H9 (cell line): ENCODE measurements around the gene MRAS. TPM values are rescaled to one million over a fixed set of nuclear protein-coding genes. Genes with fewer than 3 reads are reported as not detected.

Experiments used
- DNase-seq: peaks from one replicate; pipeline ENCODE4 v3.0.0-alpha.2; 2017
- H2AFZ ChIP-seq: one replicate; pipeline ENCODE4 v1.6.1; 2013; ENCODE audit warnings: mild to moderate bottlenecking, low read length, control low read depth, moderate library complexity
- H2AK5ac ChIP-seq: 2 replicates; pipeline ENCODE4 v1.6.1; 2013; ENCODE audit warnings: low read length, control low read depth, mixed read lengths; ENCODE audit not compliant: insufficient read length
- H2BK120ac ChIP-seq: one replicate; pipeline ENCODE4 v1.6.1; 2013; ENCODE audit warnings: low read depth, mild to moderate bottlenecking, low read length, control low read depth, inconsistent platforms; ENCODE audit not compliant: poor library complexity, severe bottlenecking
- H2BK12ac ChIP-seq: 2 replicates; pipeline ENCODE4 v1.6.1; 2013; ENCODE audit warnings: low read length, control low read depth, mixed read lengths, low read depth; ENCODE audit not compliant: insufficient read length
- H2BK15ac ChIP-seq: 2 replicates; pipeline ENCODE4 v1.6.1; 2013; ENCODE audit warnings: low read depth, low read length, control low read depth
- H2BK20ac ChIP-seq: one replicate; pipeline ENCODE4 v1.6.1; 2013; ENCODE audit warnings: low read depth, mild to moderate bottlenecking, low read length, control low read depth, inconsistent platforms; ENCODE audit not compliant: poor library complexity, severe bottlenecking
- H2BK5ac ChIP-seq: 2 replicates; pipeline ENCODE4 v1.6.1; 2013; ENCODE audit warnings: low read length, control low read depth, mixed read lengths; ENCODE audit not compliant: insufficient read length
- H3K14ac ChIP-seq: 2 replicates; pipeline ENCODE4 v1.6.1; 2013; ENCODE audit warnings: low read length, control low read depth; ENCODE audit not compliant: insufficient read depth
- H3K18ac ChIP-seq: 2 replicates; pipeline ENCODE4 v1.6.1; 2013; ENCODE audit warnings: low read depth, mild to moderate bottlenecking, mixed read lengths, low read length, control low read depth; ENCODE audit not compliant: insufficient read length
- H3K23ac ChIP-seq: 2 replicates; pipeline ENCODE4 v1.6.1; 2013; ENCODE audit warnings: low read length, control low read depth, mixed read lengths, low read depth; ENCODE audit not compliant: insufficient read length
- H3K23me2 ChIP-seq: 2 replicates; pipeline ENCODE4 v1.6.1; 2013; ENCODE audit warnings: low read depth, mild to moderate bottlenecking, mixed read lengths, low read length, control low read depth; ENCODE audit not compliant: insufficient read length, poor library complexity, severe bottlenecking
- H3K27ac ChIP-seq: 2 replicates; pipeline ENCODE4 v1.5.1; 2013; ENCODE audit warnings: low read length, control low read depth, mixed read lengths, low read depth; ENCODE audit not compliant: insufficient read length
- H3K27me3 ChIP-seq: 2 replicates; pipeline ENCODE4 v1.6.1; 2013; ENCODE audit warnings: low read length, control low read depth, inconsistent platforms; ENCODE audit not compliant: insufficient read depth
- H3K4ac ChIP-seq: 2 replicates; pipeline ENCODE4 v1.6.1; 2013; ENCODE audit warnings: low read depth, mild to moderate bottlenecking, control low read depth, inconsistent platforms, low read length, moderate library complexity
- H3K4me1 ChIP-seq: 2 replicates; pipeline ENCODE4 v1.6.1; 2013; ENCODE audit warnings: low read length, control low read depth, inconsistent platforms; ENCODE audit not compliant: insufficient read depth
- H3K4me2 ChIP-seq: 2 replicates; pipeline ENCODE4 v1.6.1; 2013; ENCODE audit warnings: low read length, control low read depth, mixed read lengths; ENCODE audit not compliant: insufficient read length, insufficient read depth
- H3K56ac ChIP-seq: 2 replicates; pipeline ENCODE4 v1.6.1; 2013; ENCODE audit warnings: low read depth, mild to moderate bottlenecking, mixed read lengths, low read length, control low read depth; ENCODE audit not compliant: insufficient read length
- H3K79me1 ChIP-seq: 2 replicates; pipeline ENCODE4 v1.6.1; 2013; ENCODE audit warnings: low read depth, mild to moderate bottlenecking, moderate library complexity, low read length, control low read depth, inconsistent platforms; ENCODE audit not compliant: insufficient read depth, poor library complexity, severe bottlenecking
- H3K79me2 ChIP-seq: 2 replicates; pipeline ENCODE4 v1.6.1; 2013; ENCODE audit warnings: low read length, control low read depth, inconsistent platforms; ENCODE audit not compliant: insufficient read depth
- H3K9ac ChIP-seq: 2 replicates; pipeline ENCODE4 v1.6.1; 2013; ENCODE audit warnings: low read length, control low read depth, mixed read lengths; ENCODE audit not compliant: insufficient read length; ENCODE audit errors: extremely low read depth
- H3K9me3 ChIP-seq: one replicate; pipeline ENCODE4 v1.6.1; 2013; ENCODE audit warnings: low read depth, low read length, inconsistent platforms; ENCODE audit not compliant: control insufficient read depth
- H3T11ph ChIP-seq: one replicate; pipeline ENCODE4 v1.6.1; 2013; ENCODE audit warnings: mild to moderate bottlenecking, low read length, control low read depth, inconsistent platforms
- H4K20me1 ChIP-seq: one replicate; pipeline ENCODE4 v1.6.1; 2013; ENCODE audit not compliant: control insufficient read depth, insufficient read length, insufficient read depth
- H4K5ac ChIP-seq: 2 replicates; pipeline ENCODE4 v1.6.1; 2013; ENCODE audit warnings: low read depth, mild to moderate bottlenecking, mixed read lengths, low read length, control low read depth; ENCODE audit not compliant: insufficient read length
- H4K8ac ChIP-seq: replicated peaks from 2 replicates; pipeline ENCODE4 v1.6.1; 2013; ENCODE audit warnings: low read length, control low read depth, mixed read lengths, low read depth; ENCODE audit not compliant: insufficient read length
- H4K91ac ChIP-seq: 2 replicates; pipeline ENCODE4 v1.6.1; 2013; ENCODE audit warnings: low read depth, mild to moderate bottlenecking, moderate library complexity, mixed read lengths, low read length, control low read depth; ENCODE audit not compliant: insufficient read length
- H3K27ac Mint-ChIP-seq, 3 experiments: 2 replicates in 2 of 3; 3 replicates in 1 of 3; pipeline ENCODE4 v1.8.0; 2020 to 2021; ENCODE audit warnings: mixed read lengths in 3 of 3, mild to moderate bottlenecking in 1 of 3, moderate library complexity in 1 of 3
- H3K27me3 Mint-ChIP-seq: 2 replicates; pipeline ENCODE4 v1.8.0; 2021; ENCODE audit warnings: low read depth, mild to moderate bottlenecking, moderate library complexity, mixed read lengths
- H3K36me3 Mint-ChIP-seq, 3 experiments: 2 replicates in 2 of 3; 3 replicates in 1 of 3; pipeline ENCODE4 v1.8.0; 2020 to 2021; ENCODE audit warnings: low read depth in 3 of 3, mixed read lengths in 3 of 3; ENCODE audit not compliant: insufficient read depth in 1 of 3
- H3K4me1 Mint-ChIP-seq, 2 experiments: 2 replicates each; pipeline ENCODE4 v1.8.0; 2020; ENCODE audit warnings: mixed read lengths in 2 of 2
- H3K4me3 Mint-ChIP-seq, 2 experiments: 2 replicates in 1 of 2; 3 replicates in 1 of 2; pipeline ENCODE4 v1.8.0; 2020 to 2021; ENCODE audit warnings: mild to moderate bottlenecking in 2 of 2, mixed read lengths in 2 of 2, moderate library complexity in 1 of 2
- H3K9me3 Mint-ChIP-seq, 2 experiments: 2 replicates in 1 of 2; 3 replicates in 1 of 2; pipeline ENCODE4 v1.8.0; 2020; ENCODE audit warnings: mild to moderate bottlenecking in 2 of 2, mixed read lengths in 2 of 2, moderate library complexity in 1 of 2
- WGBS: extraction: QIAGEN DNeasy Blood & Tissue Kit; methylation state at CpG from one replicate; pipeline ENCODE4 v1.1.7; 2013; ENCODE audit warnings: missing lambda C conversion rate, low lambda C conversion rate, mixed read lengths; ENCODE audit not compliant: insufficient read length; ENCODE audit errors: extremely low coverage; 5-methylcytosine and 5-hydroxymethylcytosine counted together
- total RNA-seq: library from RNA; stranded (reverse); gene quantifications from 2 replicates; pipeline ENCODE4 v1.2.1, GENCODE V29; 2021
- TF ChIP-seq, protein P1 (sequence below): fragments of 200-600 bp; sonication (generic); conservative IDR thresholded peaks from 3 replicates; pipeline ENCODE4 v1.8.0; 2021; ENCODE audit warnings: antibody characterized with exemption, mild to moderate bottlenecking

MRAS gene
- total RNA-seq, 1 experiment from 2014 or later: 10.9 TPM

DNA sequence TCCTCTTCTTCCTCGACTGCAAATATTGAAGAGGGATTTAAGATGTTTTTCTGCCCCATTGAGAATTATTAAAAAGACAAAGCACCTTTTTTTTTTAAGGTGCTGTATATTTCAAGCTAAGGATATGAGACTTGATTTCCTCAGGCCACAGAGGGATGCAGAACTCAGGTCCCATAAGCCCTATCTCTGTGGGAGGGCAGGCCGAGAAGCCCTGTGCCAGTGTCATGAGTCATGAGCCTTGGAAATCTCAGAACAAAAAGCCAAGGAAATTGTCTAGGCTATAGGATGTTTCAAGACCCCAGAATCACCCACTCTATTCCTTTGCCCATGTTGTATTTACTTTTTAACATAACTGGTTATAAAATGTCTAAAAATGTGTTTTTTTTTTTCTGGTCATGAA is 93.4 kb downstream of the MRAS start:
- Mint-ChIP-seq H3K27me3 (peaks cover 14% of the 10 kb centered on the region), H3K36me3 (no peaks in the 10 kb centered on the region; a peak in 2 of 7 replicates), H3K4me3 (no peak overlapping the region), H3K9me3 (no peaks in the 10 kb centered on the region), H3K27ac (no peak overlapping the region), H3K4me1 (peaks cover 15 to 18% of the 10 kb centered on the region in 2 experiments)
- Histone ChIP-seq H2BK20ac (no peak overlapping the region), H3K23ac (no peak overlapping the region), H3T11ph (no peak overlapping the region), H3K4ac (no peak overlapping the region), H3K27ac (no peak overlapping the region), H2BK120ac (no peak overlapping the region), H2BK5ac (no peak overlapping the region), H3K4me1 (no peaks in the 10 kb centered on the region), H4K5ac (no peak overlapping the region), H3K79me2 (no peaks in the 10 kb centered on the region), H3K9ac (no peak overlapping the region), H3K27me3 (no peaks in the 10 kb centered on the region), H3K56ac (no peak overlapping the region), H2AFZ (no peak overlapping the region), H3K79me1 (no peaks in the 10 kb centered on the region), H3K4me2 (no peak overlapping the region), H2AK5ac (no peak overlapping the region), H3K18ac (no peak overlapping the region), H3K9me3 (no peaks in the 10 kb centered on the region), H2BK15ac (no peak overlapping the region), H4K20me1 (no peaks in the 10 kb centered on the region), H3K23me2 (no peaks in the 10 kb centered on the region), H2BK12ac (no peak overlapping the region), H4K91ac (no peak overlapping the region), H3K14ac (no peak overlapping the region), H4K8ac (no peak overlapping the region)
- TF ChIP-seq, protein P1, sequence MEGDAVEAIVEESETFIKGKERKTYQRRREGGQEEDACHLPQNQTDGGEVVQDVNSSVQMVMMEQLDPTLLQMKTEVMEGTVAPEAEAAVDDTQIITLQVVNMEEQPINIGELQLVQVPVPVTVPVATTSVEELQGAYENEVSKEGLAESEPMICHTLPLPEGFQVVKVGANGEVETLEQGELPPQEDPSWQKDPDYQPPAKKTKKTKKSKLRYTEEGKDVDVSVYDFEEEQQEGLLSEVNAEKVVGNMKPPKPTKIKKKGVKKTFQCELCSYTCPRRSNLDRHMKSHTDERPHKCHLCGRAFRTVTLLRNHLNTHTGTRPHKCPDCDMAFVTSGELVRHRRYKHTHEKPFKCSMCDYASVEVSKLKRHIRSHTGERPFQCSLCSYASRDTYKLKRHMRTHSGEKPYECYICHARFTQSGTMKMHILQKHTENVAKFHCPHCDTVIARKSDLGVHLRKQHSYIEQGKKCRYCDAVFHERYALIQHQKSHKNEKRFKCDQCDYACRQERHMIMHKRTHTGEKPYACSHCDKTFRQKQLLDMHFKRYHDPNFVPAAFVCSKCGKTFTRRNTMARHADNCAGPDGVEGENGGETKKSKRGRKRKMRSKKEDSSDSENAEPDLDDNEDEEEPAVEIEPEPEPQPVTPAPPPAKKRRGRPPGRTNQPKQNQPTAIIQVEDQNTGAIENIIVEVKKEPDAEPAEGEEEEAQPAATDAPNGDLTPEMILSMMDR: no peak
- no CpG with 5 or more reads among the region's 2 CpGs for whole genome bisulfite sequencing
- DNase-seq: no peak
